NOMO-1 treated with DMSO at 0.1 percent for 48 hours (cell line): ENCODE data around the gene ACY1.

Experiments
- DNase-seq: peaks from one replicate; lab custom pipeline; 2025; ENCODE audit not compliant: unreplicated experiment; lab: John Stamatoyannopoulos, UW

The ACY1 gene

DNA sequence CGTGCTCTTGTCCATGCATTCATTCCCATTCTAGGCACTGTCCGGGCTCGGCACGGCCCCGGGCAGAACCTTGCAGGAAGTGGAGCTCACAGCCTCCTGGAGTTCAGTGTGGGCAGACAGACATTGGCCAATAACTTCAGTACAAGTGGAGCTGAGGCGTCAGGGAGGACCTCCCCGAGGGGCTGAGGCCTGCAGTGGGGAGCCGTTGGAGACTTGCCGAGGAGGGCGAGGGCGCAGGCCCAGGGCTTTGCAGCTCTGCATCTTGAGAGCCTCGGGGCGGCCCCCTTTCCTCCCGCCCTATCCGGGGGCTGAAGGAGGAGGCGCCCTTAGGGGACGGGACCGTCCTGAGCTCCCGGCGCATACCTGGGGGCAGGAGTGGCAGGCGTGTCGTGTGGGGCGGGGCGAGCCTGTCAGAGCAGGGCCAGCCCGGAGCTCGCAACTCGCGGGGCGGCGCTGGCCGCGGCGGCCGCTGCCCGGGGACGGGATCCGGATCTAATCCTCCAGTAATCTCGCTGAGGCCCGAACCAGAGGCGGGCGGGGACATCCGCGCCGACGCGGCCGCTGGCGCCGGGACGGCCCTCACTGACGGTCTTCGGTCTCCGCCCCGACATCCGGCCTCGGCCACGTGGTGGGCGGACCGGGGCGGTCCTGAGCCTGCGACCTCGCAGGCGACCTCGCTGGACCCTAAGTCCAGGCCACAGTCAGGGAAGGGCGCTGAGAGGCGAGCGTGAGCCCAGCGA lies at the start of gene ACY1:
TSS of gene ACY1 (plus strand) at position 698 of the 740 bp plus-strand sequence. CDS start 530 bp downstream, outside the sequence.
- DNase-seq, result peak; percentile 83

- DNase-seq, result no peak
These were observed 49.0 kb upstream of the ACY1 start for GRCh38 chr3:51934139-51934850.

DNA sequence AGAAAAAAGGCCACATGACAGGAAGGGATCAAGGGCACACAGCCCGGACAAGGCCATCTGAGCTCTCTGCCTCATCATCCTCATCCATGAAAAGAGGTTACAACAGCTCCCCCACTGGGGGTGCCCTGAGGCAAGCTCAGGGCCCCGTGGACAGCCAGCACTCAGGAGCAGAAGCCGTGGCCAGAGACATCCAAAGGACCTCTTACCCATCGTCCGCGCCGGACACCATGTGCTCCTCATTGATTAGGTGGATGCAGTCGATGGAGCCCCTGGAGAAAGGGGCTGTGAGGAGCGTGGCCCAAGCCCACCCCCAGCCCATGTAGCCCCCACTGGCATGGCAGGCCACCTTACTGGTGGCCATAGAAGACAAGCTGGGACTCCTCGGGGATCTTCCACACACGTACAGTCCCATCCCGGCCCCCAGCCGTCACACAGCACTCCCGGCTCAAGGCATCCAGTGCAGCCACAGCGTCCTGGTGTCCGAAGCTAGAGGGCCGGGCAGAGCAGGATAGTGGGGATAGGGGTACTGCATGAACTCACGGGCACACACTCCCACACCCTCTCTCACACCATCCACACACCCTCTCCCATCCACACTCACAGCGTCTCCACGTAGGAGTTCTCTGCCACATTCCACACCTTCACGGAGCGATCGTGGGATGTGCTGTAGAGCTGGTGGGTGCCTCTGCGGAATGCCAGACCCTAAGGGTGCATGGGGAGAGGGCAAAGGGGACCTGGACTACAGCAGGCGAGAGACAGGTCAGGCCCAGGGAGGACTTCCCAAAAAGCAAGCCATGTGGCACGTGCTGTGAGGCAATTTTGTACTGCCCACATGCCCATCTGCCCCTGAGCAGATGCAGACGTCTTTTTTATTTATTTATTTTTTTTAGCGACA lies 48.1 kb upstream of the ACY1 start:
- DNase-seq, result no peak

DNA sequence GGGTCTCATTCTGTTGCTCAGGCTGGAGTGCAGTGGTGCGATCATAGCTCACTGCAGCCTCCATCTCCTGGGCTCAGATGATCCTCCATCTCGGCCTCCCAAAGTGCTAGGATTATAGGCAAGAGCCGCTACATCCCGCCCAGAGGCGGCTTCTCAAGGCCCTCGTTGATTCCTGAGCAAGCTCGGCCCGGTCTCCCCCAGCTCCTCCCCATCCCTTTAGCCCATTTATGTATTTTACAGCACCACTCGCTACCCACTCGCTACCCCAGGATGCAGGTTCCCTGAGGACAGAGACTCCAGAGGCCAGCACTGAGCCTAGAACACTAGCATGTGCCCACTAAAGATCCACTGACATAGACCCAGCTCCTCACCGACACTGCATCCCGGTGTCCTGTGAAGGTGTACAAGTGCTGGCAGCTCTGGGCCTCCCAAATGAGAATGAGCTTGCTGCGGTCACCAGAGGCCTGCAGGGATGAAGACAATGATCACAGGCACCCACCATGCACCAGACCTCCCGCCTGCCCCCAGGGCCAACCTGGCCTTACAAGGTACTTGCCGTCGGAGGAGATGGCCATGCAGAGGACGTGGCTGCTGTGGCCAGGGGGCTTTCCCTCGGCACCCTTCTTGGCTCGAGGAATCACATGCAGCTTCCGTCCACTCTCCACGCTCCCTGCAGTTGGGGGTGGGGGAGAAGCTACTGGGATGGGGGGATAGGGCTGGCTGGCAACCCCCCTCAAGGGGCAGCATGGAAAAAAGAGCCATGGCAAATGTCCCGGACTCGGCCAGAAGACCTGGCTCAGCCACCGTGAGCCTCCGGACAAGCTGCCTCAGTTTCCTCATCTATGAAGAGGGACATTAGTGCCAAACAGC lies 47.2 kb upstream of the ACY1 start:
- DNase-seq, result no peak

- no peak for DNase-seq
These were observed 46.3 kb upstream of the ACY1 start for GRCh38 chr3:51937014-51937413.

DNA sequence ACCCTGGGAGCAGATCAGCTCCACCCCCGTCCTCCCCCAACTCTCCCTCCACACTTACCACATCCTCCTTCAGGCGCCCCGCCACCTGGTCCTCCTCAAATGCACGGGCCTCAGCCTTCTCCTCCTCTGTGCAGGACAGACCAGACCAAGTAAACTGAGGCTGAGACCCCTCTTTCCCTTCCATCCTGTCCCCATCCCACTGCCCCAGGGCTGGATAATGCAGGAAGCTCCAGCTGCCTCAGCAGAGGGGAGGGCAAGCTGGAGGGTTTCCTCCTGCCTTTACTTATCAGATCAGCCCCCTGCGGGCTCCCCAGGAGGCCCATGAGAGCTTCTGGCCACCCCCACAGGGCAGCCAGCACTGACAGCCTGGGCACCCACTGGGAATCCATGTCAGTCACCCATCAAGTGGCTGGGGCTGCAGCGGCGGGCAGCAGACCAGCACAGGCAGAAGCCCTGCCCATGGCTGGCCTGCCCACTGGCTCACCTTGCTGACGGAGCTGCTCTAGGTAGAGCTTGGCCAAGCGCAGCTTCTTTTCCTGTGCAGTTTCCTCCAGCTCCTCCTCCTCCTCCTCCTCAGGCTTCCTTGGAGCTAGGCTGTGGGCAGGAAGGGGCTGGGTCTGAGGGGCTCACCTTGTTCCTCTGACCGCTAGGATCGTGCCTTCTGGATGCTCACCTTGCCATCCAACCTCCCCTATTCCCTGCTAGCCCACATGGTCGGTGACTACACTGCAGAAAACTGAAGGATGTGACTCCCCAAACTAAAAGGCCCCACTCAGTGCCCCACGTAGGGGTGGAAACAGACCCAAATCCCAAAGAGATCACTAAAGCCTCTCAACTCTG lies 45.5 kb upstream of the ACY1 start:
- DNase-seq, result no peak

DNA sequence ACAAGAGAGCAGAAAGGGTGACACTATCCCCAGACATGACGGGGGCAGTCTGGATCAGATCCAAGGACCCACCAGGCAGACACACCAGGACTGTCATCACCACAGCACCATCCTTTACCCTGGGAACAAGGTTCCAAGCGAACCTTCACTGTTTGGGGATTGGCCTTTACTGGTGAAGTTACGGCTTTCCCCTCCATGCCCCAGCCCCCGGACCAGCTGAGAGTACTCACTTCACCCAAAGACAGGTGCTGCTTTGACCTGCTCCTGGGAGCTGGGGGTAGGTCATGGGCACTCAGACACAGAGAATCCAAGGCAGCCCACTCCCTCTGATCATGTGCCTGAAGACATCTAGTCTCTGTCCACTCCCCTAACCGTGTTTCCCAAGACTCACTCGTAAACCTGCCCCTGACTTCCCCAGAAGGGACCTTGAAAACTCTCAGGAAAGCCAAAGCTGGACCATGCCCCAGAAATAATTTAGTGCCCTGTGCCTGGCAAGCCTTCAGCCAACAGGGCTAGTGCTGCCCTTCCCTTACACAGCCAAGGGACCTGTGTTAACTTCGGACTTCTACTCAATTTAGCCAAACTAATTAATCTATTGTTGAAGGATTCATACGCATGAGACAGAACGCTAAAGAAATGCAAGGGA lies 44.4 kb upstream of the ACY1 start:
- DNase-seq, result no peak

DNA sequence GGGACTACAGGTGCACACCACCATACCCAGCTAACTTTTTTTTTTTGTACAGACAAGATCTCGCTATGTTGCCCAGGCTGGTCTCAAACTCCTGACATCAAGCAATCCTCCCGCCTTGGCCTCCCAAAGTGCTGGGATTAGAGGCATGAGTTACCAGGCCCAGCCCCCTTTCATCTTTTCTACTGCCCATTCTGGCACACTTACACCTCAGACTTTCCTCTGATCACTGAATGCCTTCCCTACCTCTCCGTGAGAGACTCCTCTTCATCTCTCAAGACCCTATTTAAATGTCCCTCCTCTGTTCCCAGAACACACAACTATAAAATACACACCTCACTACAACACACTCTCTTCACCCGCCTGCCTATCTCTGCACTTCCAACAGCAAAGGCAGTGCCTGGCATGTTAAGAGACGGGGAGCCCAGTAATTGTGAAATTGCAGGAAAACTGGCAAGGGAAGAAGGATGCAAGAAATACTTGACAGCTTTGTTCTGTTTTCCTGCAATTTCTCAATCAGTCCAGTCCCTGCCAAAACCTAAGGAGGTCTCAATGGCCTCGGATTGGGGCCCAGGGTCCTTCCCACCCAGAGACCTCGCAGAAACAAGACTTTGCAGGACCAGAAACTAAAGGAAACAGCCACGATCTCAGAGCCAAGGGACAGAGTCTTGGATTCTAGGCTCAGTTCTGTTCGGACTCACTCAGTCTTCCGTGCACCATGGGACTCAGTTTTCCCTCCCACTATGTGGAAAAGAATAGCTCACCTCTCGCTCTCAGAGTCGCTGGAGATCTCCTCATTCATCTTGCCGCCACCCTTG lies 42.5 kb upstream of the ACY1 start:
- no peak for DNase-seq

- no peak for DNase-seq
These were observed 41.9 kb upstream of the ACY1 start for GRCh38 chr3:51941463-51941797.

GRCh38 chr3:51941798-51942602 lies 41.3 kb upstream of the ACY1 start, which contains the start of the genes PARP3 and RRP9:
Gene PARP3, plus strand, starts transcription at chr3:51942363. Its CDS starts 993 bp downstream, at chr3:51943356.
Gene RRP9, minus strand, starts transcription at chr3:51941904. Its CDS starts 37 bp downstream, at chr3:51941867.
- peak; percentile 100 for DNase-seq

GRCh38 chr3:51942603-51943450 lies 40.5 kb upstream of the ACY1 start:
- peak; percentile 16 for DNase-seq

DNA sequence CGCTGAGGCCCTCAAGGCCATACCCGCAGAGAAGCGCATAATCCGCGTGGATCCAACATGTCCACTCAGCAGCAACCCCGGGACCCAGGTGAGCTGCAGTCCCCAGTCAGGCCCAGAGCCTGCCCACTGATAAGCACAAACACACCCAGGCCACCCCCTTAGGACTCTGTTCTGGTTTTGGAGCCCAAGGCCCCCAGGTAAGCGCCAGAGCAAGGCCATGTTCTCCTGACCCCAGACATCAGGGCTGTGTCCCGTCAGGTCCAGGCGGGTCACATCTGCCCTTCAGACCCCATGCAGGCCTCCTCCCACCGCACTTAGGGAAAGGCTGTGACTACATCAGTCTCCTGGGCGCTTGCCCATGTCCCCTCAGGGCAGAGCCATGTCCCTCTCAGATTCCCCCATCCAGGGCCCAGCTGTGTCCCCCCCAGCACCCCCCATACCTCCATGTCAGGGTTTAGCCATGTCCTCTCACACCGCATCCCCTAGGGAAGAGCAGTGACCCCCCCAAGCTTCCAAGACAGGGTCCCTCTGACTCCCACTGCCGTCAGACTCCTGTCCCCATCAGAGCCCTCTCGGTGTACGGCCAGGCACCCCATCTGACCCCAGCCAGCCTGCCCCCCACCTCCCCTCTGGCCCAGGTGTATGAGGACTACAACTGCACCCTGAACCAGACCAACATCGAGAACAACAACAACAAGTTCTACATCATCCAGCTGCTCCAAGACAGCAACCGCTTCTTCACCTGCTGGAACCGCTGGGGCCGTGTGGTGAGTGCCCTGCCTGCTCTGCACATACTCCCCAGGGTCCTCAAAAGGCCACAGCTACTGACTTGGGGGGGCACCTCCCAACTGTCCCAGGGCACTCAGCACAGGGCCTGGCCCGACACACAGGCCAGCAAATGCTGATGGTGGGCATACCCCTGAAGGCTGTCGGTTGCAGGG lies 39.6 kb upstream of the ACY1 start:
- no peak for DNase-seq

DNA sequence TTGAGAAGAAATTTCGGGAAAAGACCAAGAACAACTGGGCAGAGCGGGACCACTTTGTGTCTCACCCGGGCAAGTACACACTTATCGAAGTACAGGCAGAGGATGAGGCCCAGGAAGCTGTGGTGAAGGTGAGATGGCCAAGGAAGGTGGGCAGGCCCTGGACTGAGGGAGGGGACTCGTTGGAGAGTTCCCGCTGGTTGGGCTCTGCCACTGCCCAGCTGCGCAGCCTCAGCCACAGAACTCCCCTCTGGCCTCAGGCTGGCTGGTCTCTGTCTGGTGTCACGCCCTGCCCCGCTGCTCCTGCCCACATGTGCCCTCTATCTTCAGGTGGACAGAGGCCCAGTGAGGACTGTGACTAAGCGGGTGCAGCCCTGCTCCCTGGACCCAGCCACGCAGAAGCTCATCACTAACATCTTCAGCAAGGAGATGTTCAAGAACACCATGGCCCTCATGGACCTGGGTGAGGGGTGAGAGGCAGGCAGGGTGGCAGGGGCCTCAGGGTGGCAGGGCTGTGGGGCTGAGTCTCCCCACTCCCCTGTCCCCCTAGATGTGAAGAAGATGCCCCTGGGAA lies 38.8 kb upstream of the ACY1 start:
- DNase-seq, result no peak

DNA sequence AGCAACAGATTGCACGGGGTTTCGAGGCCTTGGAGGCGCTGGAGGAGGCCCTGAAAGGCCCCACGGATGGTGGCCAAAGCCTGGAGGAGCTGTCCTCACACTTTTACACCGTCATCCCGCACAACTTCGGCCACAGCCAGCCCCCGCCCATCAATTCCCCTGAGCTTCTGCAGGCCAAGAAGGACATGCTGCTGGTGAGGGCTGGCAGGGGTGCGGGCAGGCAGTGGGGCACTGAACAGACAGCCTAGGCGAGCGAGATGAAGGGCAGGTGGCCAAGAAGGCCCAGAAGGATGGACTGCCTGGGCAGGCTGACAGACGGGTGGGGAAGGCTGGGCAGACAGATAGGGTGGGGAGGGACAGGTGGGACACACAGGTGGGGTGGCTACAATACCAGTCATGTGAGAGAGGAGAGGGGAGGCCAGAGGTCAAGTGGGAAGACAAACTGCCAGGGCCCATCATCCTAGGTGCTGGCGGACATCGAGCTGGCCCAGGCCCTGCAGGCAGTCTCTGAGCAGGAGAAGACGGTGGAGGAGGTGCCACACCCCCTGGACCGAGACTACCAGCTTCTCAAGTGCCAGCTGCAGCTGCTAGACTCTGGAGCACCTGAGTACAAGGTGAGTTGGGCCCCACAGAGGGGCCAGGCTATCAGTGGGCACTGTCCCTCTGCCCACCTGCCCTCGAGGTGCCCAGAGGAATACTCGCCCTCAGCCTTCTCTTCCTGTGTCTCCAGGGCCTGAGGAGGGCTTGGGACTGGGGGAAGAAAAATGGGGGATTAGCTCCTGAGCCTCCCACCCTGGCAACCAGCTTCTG lies 38.1 kb upstream of the ACY1 start:
- DNase-seq, result no peak
